ENCODE results near the gene PAK1IP1.
A peak's percentile ranks its signal among the peaks of the same experiment; 100 is the strongest.

PAK1IP1 gene

GRCh38 chr6:10722820-10723566 lies 28.2 kb downstream of the PAK1IP1 start, which contains the start of gene TMEM14C:
TSS of gene TMEM14C (plus strand) at chr6:10723070. CDS start at chr6:10724614, 1,544 bp downstream.
- ChIA-PET CTCF (interaction anchor here (0.6 to 1.5 kb wide), 8 partner anchors 12 to 1510 kb away, joined by 3 to 5 read pairs (median 4); no protein-coding TSS in a partner anchor), POLR2A (interaction anchor here (0.5 to 7.8 kb wide), 18 partner anchors 11 to 242 kb away, joined by 3 to 82 read pairs (median 4); partner anchors contain the start of genes C6orf52, GCNT2, PAK1IP1 and SYCP2L)
- Histone ChIP-seq H3K9me3 (ENCODE audit: control insufficient read depth, insufficient read depth, low read depth, low read length) (no peaks in the 10 kb centered on the region), H3K4me3 (ENCODE audit: low read depth, low read length) (peak within 1 kb of the TSS; percentile 64), H3K27ac (ENCODE audit: extremely low read depth, low read depth, low read length) (peak within 1 kb of the TSS; percentile 82), H3K4me1 (ENCODE audit: control insufficient read depth, insufficient read depth, low read length) (no peaks in the 10 kb centered on the region), H3K36me3 (ENCODE audit: control insufficient read depth in 2 of 2, insufficient read depth in 1 of 2, low read length in 2 of 2) (peaks cover 0 to 24% of the 10 kb centered on the region in 2 experiments; a peak in 2 of 3 replicates)
- peak; percentile 67; the same call in 1 of the 2 replicates for TF ChIP-seq ZIC2 (tag by site-specific recombination; IDR thresholded peaks at IDR 0.05)
- TF ChIP-seq ZNF660 (tag by site-specific recombination; IDR thresholded peaks at IDR 0.05) = peak; percentile 73
- TF ChIP-seq ZNF324 (tag by site-specific recombination; IDR thresholded peaks at IDR 0.05) = no peak
- no peak for TF ChIP-seq ZNF404 (tag by site-specific recombination; IDR thresholded peaks at IDR 0.05)
- TF ChIP-seq ZBTB1 (tag by site-specific recombination; IDR thresholded peaks at IDR 0.05) = no peak
- no peak for TF ChIP-seq ZNF202 (tag by site-specific recombination; IDR thresholded peaks at IDR 0.05; ENCODE audit: borderline replicate concordance)
- TF ChIP-seq, protein P1, sequence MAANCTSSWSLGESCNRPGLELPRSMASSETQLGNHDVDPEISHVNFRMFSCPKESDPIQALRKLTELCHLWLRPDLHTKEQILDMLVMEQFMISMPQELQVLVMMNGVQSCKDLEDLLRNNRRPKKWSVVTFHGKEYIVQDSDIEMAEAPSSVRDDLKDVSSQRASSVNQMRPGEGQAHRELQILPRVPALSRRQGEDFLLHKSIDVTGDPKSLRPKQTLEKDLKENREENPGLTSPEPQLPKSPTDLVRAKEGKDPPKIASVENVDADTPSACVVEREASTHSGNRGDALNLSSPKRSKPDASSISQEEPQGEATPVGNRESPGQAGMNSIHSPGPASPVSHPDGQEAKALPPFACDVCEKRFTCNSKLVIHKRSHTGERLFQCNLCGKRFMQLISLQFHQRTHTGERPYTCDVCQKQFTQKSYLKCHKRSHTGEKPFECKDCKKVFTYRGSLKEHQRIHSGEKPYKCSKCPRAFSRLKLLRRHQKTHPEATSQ (tag by site-specific recombination; IDR thresholded peaks at IDR 0.05) = no peak
- TF ChIP-seq, protein P2, sequence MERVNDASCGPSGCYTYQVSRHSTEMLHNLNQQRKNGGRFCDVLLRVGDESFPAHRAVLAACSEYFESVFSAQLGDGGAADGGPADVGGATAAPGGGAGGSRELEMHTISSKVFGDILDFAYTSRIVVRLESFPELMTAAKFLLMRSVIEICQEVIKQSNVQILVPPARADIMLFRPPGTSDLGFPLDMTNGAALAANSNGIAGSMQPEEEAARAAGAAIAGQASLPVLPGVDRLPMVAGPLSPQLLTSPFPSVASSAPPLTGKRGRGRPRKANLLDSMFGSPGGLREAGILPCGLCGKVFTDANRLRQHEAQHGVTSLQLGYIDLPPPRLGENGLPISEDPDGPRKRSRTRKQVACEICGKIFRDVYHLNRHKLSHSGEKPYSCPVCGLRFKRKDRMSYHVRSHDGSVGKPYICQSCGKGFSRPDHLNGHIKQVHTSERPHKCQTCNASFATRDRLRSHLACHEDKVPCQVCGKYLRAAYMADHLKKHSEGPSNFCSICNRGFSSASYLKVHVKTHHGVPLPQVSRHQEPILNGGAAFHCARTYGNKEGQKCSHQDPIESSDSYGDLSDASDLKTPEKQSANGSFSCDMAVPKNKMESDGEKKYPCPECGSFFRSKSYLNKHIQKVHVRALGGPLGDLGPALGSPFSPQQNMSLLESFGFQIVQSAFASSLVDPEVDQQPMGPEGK (tag by site-specific recombination; IDR thresholded peaks at IDR 0.05) = peak; percentile 94
- no peak for TF ChIP-seq ZNF585B (tag by site-specific recombination; IDR thresholded peaks at IDR 0.05)
- peak; percentile 46; the same call in 1 of the 2 replicates for TF ChIP-seq FEZF1 (tag by site-specific recombination; IDR thresholded peaks at IDR 0.05)
- no peak for TF ChIP-seq MYNN (tag by site-specific recombination; IDR thresholded peaks at IDR 0.05; ENCODE audit: borderline replicate concordance)
- TF ChIP-seq ZSCAN16 (tag by site-specific recombination; IDR thresholded peaks at IDR 0.05) = no peak
- no peak for TF ChIP-seq SALL2 (tag by site-specific recombination; IDR thresholded peaks at IDR 0.05; ENCODE audit: borderline replicate concordance)
- no peak for TF ChIP-seq ZSCAN30 (tag by site-specific recombination; IDR thresholded peaks at IDR 0.05)
- TF ChIP-seq ZNF792 (tag by site-specific recombination; IDR thresholded peaks at IDR 0.05) = no peak
- TF ChIP-seq ZNF521 (tag by site-specific recombination; IDR thresholded peaks at IDR 0.05) = no peak
- TF ChIP-seq ZNF112 (tag by site-specific recombination; IDR thresholded peaks at IDR 0.05) = no peak
- TF ChIP-seq ZNF560 (tag by site-specific recombination; IDR thresholded peaks at IDR 0.05; ENCODE audit: borderline replicate concordance) = no peak
- no peak for TF ChIP-seq ZNF624 (tag by site-specific recombination; IDR thresholded peaks at IDR 0.05)
- TF ChIP-seq OSR2 (tag by site-specific recombination; IDR thresholded peaks at IDR 0.05) = no peak; the same call in 1 of the 2 replicates
- TF ChIP-seq ZSCAN23 (tag by site-specific recombination; IDR thresholded peaks at IDR 0.05) = no peak
- no peak for TF ChIP-seq ZNF311 (tag by site-specific recombination; IDR thresholded peaks at IDR 0.05; ENCODE audit: borderline replicate concordance)
- TF ChIP-seq ZNF366 (tag by site-specific recombination; conservative IDR thresholded peaks at IDR 0.05) = no peak
- no peak for TF ChIP-seq ZNF558 (tag by site-specific recombination; IDR thresholded peaks at IDR 0.05)
- TF ChIP-seq PBX3 (CRISPR knock-in tag; IDR thresholded peaks at IDR 0.05) = 0 out of 2 replicates have a peak, but pooled peaks have one; percentile 9
- no peak; the same call in 1 of the 2 replicates for TF ChIP-seq KLF17 (tag by site-specific recombination; IDR thresholded peaks at IDR 0.05)
- no peak for TF ChIP-seq ZNF302 (tag by site-specific recombination; IDR thresholded peaks at IDR 0.05; ENCODE audit: low read depth)
- TF ChIP-seq ZBTB8A (tag by site-specific recombination; IDR thresholded peaks at IDR 0.05) = peak; percentile 71
- TF ChIP-seq ZNF155 (tag by site-specific recombination; IDR thresholded peaks at IDR 0.05) = no peak
- TF ChIP-seq ZNF426 (tag by site-specific recombination; IDR thresholded peaks at IDR 0.05) = no peak
- TF ChIP-seq PRDM1 (tag by site-specific recombination; IDR thresholded peaks at IDR 0.05) = no peak
- TF ChIP-seq ZNF23 (tag by site-specific recombination; IDR thresholded peaks at IDR 0.05; ENCODE audit: borderline replicate concordance) = no peak
- TF ChIP-seq IKZF3 (tag by site-specific recombination; IDR thresholded peaks at IDR 0.05) = peak; percentile 92
- TF ChIP-seq ZNF19 (tag by site-specific recombination; IDR thresholded peaks at IDR 0.05; ENCODE audit: low read depth) = no peak
- no peak for TF ChIP-seq ZNF416 (tag by site-specific recombination; IDR thresholded peaks at IDR 0.05)

Data from HEK293 (cell line).